HG03571 (cell line): ENCODE measurements around the gene USP28.
"Not testable (repeated sequence)": the region's sequence is repeated elsewhere in the genome, so short reads cannot be mapped to it uniquely, and the experiment has no call there.

Source experiments
- ATAC-seq: cut with Tn5 transposase; IDR thresholded peaks from one replicate; pipeline ENCODE4 v1.9.1; 2021; ENCODE audit not compliant: unreplicated experiment

Gene USP28

GRCh38 chr11:113875234-113876073, at the start of gene USP28:
Gene USP28 (minus strand): TSS chr11:113875572. CDS start chr11:113875501, 71 bp downstream.
- ATAC-seq = peak; percentile 85

GRCh38 chr11:113923572-113923971, 48.2 kb upstream of the USP28 start:
- ATAC-seq = no peak

- not testable (repeated sequence) for ATAC-seq
Measured at GRCh38 chr11:113911491-113911890, 36.1 kb upstream of the USP28 start.

DNA sequence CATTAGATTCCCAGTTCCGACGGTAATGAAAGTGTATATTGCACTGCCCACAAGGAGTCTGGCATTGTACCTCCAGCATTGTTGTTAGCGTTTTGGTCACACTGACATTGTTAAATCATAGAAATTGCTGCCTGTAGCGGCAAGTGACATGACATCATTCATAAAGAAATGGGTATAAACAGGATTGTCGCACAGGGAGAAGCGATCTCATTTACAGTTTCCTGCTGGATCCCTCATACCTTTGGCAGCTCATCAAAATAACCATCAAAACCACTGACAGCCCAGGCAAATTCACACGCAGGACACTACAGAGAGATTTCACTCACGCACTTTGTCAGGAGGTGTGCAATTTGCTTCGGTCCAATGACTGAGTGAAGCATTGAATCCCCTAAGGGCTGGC, 32.7 kb upstream of the USP28 start:
- no peak for ATAC-seq

DNA sequence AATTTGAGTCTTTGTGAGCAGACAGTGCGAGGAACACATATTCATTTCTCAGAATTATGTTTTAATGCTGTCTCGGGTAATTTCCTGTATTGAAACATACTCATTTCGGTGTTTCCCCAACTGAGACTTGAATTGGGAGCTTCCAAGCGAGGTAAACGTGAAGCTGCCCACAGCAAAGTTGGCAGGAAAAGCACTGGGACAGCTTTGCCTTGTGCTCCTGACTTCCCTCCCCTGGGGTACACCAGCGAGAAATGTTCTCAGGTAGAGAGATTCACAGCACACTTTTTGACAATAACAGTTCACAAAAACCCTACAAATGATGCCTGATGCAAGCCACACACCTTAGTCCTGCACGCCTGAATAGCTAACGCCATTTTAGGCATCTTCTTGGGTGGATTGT, 32.3 kb upstream of the USP28 start:
- no peak for ATAC-seq

GRCh38 chr11:113907152-113907551, 31.8 kb upstream of the USP28 start:
- no peak for ATAC-seq

GRCh38 chr11:113906516-113906915, 31.1 kb upstream of the USP28 start:
- ATAC-seq = no peak

DNA sequence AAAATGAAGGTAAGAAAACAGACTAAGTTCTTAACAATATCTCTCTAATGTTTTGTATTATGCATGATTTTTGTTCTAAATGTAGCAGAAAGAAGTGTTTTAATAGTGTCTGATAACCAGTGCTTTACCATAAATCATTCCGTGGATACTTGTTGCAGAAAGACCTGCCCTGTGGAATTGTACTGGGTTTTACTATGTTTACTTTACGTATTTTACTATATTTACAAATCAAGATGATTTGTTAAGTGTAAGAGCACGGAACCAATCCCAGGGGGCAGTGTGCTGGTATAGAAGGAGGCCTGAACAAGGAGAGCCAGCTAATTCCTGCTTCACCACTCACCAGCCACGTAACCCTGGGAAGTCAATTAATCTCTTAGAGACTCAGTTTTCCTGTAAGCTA, 30.7 kb upstream of the USP28 start:
- ATAC-seq = no peak

DNA sequence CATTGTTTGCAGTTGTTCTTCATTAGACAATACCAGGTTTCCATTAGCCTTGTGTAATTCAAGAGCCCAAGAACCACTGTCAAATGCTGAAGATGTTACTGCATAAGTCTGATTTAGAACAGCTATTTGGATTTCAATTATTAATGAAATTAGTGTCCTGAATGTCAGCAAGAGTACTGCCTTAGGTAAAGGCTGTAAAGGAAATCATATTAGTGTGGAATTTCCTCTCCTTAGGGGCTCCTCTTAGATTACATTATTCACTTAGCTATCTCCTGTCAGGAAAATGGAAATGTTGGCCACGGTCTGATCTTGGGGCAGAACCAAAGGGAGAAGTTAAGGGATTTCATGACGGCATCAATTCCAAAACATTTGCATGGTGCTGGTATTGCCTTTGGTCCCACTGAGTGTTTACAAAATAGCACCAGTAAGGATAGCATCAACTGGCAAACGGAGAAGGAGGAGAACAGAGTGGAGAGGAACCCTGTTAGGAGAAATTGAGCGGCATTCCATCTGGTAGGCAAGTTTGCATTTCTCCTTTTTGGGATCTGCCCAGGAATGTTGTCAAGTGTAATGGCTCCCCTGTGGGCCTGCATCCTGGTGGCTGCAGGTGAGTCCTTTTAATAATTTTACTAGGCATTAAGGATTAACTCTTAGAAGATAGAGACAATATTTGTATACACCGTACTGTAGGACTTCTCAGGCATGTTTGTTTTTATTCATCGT, 29.2 kb upstream of the USP28 start, which contains the start of gene HTR3B:
Gene HTR3B (plus strand): TSS at position 418 of the 723 bp plus-strand sequence. CDS start 138 bp downstream, at position 556.
- ATAC-seq = no peak

- no peak for ATAC-seq
Measured at GRCh38 chr11:113901141-113901540, 25.8 kb upstream of the USP28 start.

GRCh38 chr11:113896156-113896879, 20.9 kb upstream of the USP28 start:
- ATAC-seq = no peak

DNA sequence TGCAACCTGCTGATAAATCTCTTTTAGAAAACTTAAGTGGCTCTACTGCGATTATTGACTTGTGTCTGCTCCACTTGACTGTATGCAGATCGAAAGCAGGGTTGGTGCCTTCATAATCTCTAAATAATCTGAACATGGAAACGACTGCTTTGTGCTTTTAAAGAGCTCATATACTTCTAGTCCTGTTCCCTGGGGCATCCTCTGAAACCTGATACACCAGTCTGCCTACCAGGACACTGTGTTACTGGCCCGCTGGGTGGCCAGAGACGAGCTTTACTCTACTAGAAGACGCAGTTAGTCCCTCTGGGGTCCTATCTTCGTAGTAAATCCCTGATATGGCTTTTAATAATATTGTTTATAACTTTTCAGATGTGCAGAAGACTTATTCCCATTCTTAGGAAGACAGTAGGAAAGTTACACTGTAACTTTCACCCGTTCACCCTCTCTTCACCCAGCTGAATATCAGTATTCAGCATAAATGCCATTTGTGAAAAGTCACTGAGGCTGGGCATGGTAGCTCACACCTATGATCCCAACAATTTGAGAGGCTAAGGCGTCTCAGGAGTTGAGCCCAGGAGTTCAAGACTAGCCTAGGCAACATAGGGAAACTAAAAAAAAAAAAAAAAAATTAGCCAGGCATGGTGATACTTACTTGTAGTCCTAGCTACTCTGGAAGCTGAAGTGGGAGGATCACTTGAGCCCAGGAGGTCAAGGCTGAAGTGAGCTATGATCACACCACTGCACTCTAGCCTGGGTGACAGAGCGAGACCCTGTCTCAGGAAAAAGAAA, 20.2 kb upstream of the USP28 start:
- no peak for ATAC-seq

GRCh38 chr11:113894421-113894996, 19.1 kb upstream of the USP28 start:
- no peak for ATAC-seq

DNA sequence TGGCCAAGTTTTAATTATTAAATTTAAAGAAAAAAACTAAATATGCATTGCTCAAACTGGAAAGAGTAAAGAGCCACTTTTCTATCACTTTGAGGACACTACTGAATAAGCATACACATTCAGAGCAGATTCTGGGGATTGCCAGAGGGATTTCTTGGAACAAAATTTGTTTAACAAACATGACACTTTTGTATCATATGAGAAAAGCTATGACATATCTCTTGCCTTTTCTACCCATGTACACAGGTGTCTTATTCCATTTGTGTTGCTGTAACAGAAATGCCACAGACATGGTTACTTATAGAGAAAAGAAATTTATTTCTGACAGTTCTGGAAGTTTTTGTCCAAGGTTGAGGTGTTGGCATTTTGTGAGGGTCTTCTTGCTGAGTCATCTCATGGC, 13.5 kb upstream of the USP28 start:
- no peak for ATAC-seq

GRCh38 chr11:113885897-113886296, 10.5 kb upstream of the USP28 start:
- no peak for ATAC-seq

GRCh38 chr11:113884361-113884836, 9.0 kb upstream of the USP28 start:
- no peak for ATAC-seq

- ATAC-seq = no peak
Measured at GRCh38 chr11:113881856-113882255, 6.5 kb upstream of the USP28 start.

DNA sequence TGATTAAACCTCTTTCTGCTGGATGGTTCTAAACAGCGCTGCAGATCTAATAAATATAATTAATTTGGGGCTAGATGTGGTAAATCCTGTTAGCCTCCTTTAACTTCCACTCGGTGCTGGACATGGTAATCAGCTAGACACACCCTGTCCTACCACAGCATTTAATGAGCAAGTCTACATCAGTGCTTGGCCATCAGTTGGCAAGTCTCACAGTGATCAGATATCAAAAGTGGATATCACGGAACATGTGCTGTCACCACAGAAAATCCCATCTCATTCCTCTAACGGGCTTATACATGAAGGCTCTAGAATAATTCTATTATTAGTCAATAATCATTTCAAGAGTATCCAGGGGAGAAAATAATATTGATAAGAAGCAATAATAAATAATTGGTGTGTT, 5.6 kb upstream of the USP28 start:
- no peak for ATAC-seq

DNA sequence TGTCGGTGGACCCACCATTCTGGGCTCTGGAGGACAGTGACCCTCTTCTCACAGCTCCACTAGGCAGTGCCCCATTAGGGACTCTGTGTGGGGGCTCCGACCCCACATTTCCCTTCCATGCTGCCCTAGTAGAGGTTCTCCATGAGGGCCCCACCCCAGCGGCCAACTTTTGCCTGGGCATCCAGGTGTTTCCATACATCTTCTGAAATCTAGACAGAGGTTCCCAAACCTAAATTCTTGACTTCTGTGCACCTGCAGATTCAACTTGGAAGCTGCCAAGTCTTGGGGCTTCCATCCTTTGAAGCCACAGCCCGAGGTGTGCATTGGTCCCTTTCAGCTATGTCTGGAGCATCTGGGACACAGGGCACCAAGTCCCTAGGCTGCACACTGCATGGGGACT, 4.1 kb upstream of the USP28 start:
- not testable (repeated sequence) for ATAC-seq

GRCh38 chr11:113877670-113878055, 2.3 kb upstream of the USP28 start:
- no peak for ATAC-seq
